ENCODE data around the gene SYNJ1. TPM values are rescaled to one million over a fixed set of nuclear protein-coding genes. Genes with fewer than 3 reads are reported as not detected.
A peak's percentile ranks its signal among the peaks of the same experiment; 100 is the strongest.
"Not testable (repeated sequence)": the region's sequence is repeated elsewhere in the genome, so short reads cannot be mapped to it uniquely, and the experiment has no call there.

The SYNJ1 gene
- total RNA-seq, 6 experiments from 2014 or later = 5.6 to 8.7 (median 6.9) TPM

- DNase-seq (no peak), ATAC-seq (no peak)
- WGBS (ENCODE audit: insufficient coverage, low coverage, low lambda C conversion rate, missing lambda C conversion rate) = 55% methylated on average over 1 of the region's 1 CpG
- intact Hi-C loops (cut with DNase I) = no loop called here
- Histone ChIP-seq H3K36me3 (peaks cover 0 to 25% (median 16%) of the 10 kb centered on the region in 4 donors), H3K27ac (no peak overlapping the region), H3K4me1 (no peaks in the 10 kb centered on the region), H3K9me3 (no peaks in the 10 kb centered on the region), H3K4me3 (no peak overlapping the region), H3K27me3 (no peaks in the 10 kb centered on the region)
- TF ChIP-seq CTCF (IDR thresholded peaks at IDR 0.05) (no peak), POLR2A (IDR thresholded peaks at IDR 0.05) (no peak)
Observed at GRCh38 chr21:32666258-32666657, 61.6 kb downstream of the SYNJ1 start.

DNA sequence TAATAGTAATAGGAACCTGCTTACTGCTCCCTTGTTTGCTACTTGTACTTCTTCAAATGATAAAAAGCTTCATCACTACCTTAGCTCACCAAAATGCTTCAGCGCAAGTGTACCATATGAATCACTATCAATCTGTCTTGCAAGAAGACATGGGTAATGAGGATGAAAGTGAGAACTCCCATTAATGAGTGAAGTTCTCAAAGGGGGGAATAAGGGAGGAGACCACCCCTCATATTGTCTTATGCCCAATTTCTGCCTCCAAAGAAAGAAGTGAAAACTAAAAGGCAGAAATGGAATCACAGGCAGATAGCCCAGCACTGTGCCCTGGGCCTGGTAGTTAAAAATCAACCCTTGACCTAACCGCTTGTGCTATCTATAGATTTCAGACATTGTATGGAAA lies 63.7 kb downstream of the SYNJ1 start:
- ATAC-seq; H3K4me1 ChIP-seq; H3K4me3 ChIP-seq; intact Hi-C loops (cut with DNase I); DNase-seq; H3K27ac ChIP-seq; H3K27me3 ChIP-seq; H3K9me3 ChIP-seq: not testable (repeated sequence)
- H3K36me3 ChIP-seq = peaks cover 0 to 27% (median 16%) of the 10 kb centered on the region in 4 donors
- 88% methylated on average over 2 of the region's 2 CpGs for whole genome bisulfite sequencing (ENCODE audit: insufficient coverage, low coverage, low lambda C conversion rate, missing lambda C conversion rate)

DNA sequence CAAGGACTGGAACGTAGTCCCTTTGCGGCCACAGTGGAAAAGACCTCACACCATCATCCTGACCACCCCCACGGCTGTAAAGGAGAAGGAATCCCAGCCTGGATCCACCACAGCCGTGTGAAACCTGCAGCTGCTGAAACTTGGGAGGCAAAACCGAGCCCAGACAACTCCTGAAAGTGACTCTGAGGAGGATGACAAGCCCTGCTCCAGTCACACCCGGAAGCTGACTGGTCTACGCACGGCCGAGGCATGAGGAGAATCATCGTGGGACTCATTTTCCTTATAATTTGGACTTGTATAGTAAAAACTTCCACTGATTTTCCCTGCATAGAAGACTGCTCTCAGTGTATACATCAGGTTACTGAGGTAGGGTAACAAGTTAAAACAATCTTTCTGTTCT lies 65.8 kb downstream of the SYNJ1 start:
- DNase-seq; H3K4me3 ChIP-seq; intact Hi-C loops (cut with DNase I); H3K9me3 ChIP-seq; H3K27ac ChIP-seq; H3K27me3 ChIP-seq; ATAC-seq; H3K4me1 ChIP-seq: not testable (repeated sequence)
- WGBS (ENCODE audit: insufficient coverage, low coverage, low lambda C conversion rate, missing lambda C conversion rate) = 77% methylated on average over 2 of the region's 10 CpGs
- H3K36me3 ChIP-seq = peaks cover 0 to 27% (median 16%) of the 10 kb centered on the region in 4 donors

- ATAC-seq; H3K27me3 ChIP-seq; H3K4me3 ChIP-seq; H3K4me1 ChIP-seq; intact Hi-C loops (cut with DNase I); DNase-seq; H3K27ac ChIP-seq; H3K9me3 ChIP-seq: not testable (repeated sequence)
- 99% methylated on average over 8 of the region's 13 CpGs for WGBS (ENCODE audit: insufficient coverage, low coverage, low lambda C conversion rate, missing lambda C conversion rate)
- peaks cover 0 to 28% (median 16%) of the 10 kb centered on the region in 4 donors for H3K36me3 ChIP-seq
Observed at GRCh38 chr21:32661026-32661782, 66.6 kb downstream of the SYNJ1 start.

GRCh38 chr21:32658524-32658923 lies 69.3 kb downstream of the SYNJ1 start:
- H3K9me3 ChIP-seq = no peaks in the 10 kb centered on the region
- no peaks in the 10 kb centered on the region for H3K4me1 ChIP-seq
- WGBS (ENCODE audit: insufficient coverage, low coverage, low lambda C conversion rate, missing lambda C conversion rate) = 57% methylated on average over 3 of the region's 9 CpGs
- DNase-seq = no peak
- peak; percentile 32 to 72 (median 64) for ATAC-seq
- TF ChIP-seq CTCF (IDR thresholded peaks at IDR 0.05) (no peak), POLR2A (IDR thresholded peaks at IDR 0.05) (no peak)
- H3K27me3 ChIP-seq = no peaks in the 10 kb centered on the region
- no peak overlapping the region for H3K4me3 ChIP-seq
- H3K36me3 ChIP-seq = peaks cover 0 to 14% (median 0%) of the 10 kb centered on the region in 4 donors
- intact Hi-C loops (cut with DNase I) = no loop called here
- H3K27ac ChIP-seq = no peak overlapping the region

GRCh38 chr21:32653326-32653901 lies 74.4 kb downstream of the SYNJ1 start:
- DNase-seq = no peak
- WGBS (ENCODE audit: insufficient coverage, low coverage, low lambda C conversion rate, missing lambda C conversion rate) = 58% methylated on average over 2 of the region's 2 CpGs
- H3K4me1 ChIP-seq = no peaks in the 10 kb centered on the region
- intact Hi-C loops (cut with DNase I) = no loop called here
- peak; percentile 94 to 98 (median 96) for ATAC-seq
- H3K9me3 ChIP-seq = no peaks in the 10 kb centered on the region
- TF ChIP-seq POLR2A (IDR thresholded peaks at IDR 0.05) (no peak), CTCF (IDR thresholded peaks at IDR 0.05) (peak; percentile 61 to 82 (median 76))
- peaks cover 0 to 17% (median 4%) of the 10 kb centered on the region in 4 donors for H3K36me3 ChIP-seq
- H3K27ac ChIP-seq = no peak overlapping the region
- H3K4me3 ChIP-seq = no peak overlapping the region
- no peaks in the 10 kb centered on the region for H3K27me3 ChIP-seq

Data from right lobe of liver (tissue), 6 donors.